Lower leg skin (tissue), 4 donors: Measurements from ENCODE around the gene PGR. TPM values are rescaled to one million over a fixed set of nuclear protein-coding genes. Genes with fewer than 3 reads are reported as not detected.

Experiments used
- DNase-seq, 2 donors: peaks; one replicate each; pipeline ENCODE4 v3.0.0-alpha.2; 2019; ENCODE audit warnings: low spot score in 2 of 2
- H3K4me3 ChIP-seq: fragments of 200-600 bp; sonication (generic); 2 replicates; pipeline ENCODE4 v1.5.1; 2017; ENCODE audit warnings: mild to moderate bottlenecking, low read depth; ENCODE audit not compliant: poor library complexity, severe bottlenecking
- POLR2A ChIP-seq, 2 donors: fragments of 450-650 bp; IDR thresholded peaks; one replicate each; pipeline ENCODE4 v1.6.1; 2016 to 2017; ENCODE audit warnings: antibody characterized with exemption in 2 of 2, mild to moderate bottlenecking in 1 of 2, moderate library complexity in 1 of 2
- WGBS, 2 donors: methylation state at CpG; one replicate each; pipeline ENCODE4 v1.1.5; 2018; 5-methylcytosine and 5-hydroxymethylcytosine counted together
- intact Hi-C: fragments of 100-400 bp; cut with DNase I; formaldehyde crosslinking; loops from one replicate; pipeline ENCODE4 v1.15.0; 2023; ENCODE audit warnings: low total_unique reads
- total RNA-seq, 4 donors: library from RNA; depleted of rRNA; stranded (reverse); fragments of >200 nt; gene quantifications; one replicate each; pipeline ENCODE4 v1.1.0, GENCODE V29; 2016
- TF ChIP-seq, protein P1 (sequence below), 3 donors: fragments of 450-650 bp; IDR thresholded peaks; one replicate each; pipeline ENCODE4 v1.5.1; 2016; ENCODE audit warnings: antibody characterized with exemption in 3 of 3, mild to moderate bottlenecking in 3 of 3, moderate library complexity in 2 of 3

The PGR gene
- total RNA-seq, 4 donors from 2014 or later = 0.49 to 0.97 (median 0.64) TPM

GRCh38 chr11:101008961-101009689, 120.5 kb downstream of the PGR start:
- TF ChIP-seq, protein P1, sequence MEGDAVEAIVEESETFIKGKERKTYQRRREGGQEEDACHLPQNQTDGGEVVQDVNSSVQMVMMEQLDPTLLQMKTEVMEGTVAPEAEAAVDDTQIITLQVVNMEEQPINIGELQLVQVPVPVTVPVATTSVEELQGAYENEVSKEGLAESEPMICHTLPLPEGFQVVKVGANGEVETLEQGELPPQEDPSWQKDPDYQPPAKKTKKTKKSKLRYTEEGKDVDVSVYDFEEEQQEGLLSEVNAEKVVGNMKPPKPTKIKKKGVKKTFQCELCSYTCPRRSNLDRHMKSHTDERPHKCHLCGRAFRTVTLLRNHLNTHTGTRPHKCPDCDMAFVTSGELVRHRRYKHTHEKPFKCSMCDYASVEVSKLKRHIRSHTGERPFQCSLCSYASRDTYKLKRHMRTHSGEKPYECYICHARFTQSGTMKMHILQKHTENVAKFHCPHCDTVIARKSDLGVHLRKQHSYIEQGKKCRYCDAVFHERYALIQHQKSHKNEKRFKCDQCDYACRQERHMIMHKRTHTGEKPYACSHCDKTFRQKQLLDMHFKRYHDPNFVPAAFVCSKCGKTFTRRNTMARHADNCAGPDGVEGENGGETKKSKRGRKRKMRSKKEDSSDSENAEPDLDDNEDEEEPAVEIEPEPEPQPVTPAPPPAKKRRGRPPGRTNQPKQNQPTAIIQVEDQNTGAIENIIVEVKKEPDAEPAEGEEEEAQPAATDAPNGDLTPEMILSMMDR (IDR thresholded peaks at IDR 0.05) = no peak
- no peak for TF ChIP-seq POLR2A (IDR thresholded peaks at IDR 0.05)
- WGBS, 2 donors = 38 to 56% methylated on average over 1 of the region's 1 CpG
- H3K4me3 ChIP-seq = no peak overlapping the region
- DNase-seq = no peak
- intact Hi-C loops = no loop called here

DNA sequence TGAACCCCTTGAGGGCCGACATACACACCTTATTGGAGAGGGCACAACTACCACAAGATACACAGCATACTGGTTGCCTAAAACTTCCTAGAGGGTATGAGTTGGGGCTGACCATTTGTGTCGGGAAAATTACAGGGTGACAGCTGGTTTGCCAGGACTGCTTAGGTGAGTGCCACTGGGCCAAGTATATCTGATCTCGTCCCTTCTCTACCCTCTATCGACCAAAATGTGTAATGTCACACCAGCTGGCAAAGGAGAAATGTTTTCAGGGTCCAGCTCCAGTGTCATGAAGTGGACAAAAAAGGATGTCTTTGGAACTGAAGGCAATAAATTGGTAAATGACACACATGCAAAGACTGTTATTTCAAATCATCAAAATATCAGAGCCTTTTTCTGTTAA, 126.1 kb downstream of the PGR start:
- no peak for TF ChIP-seq POLR2A (IDR thresholded peaks at IDR 0.05)
- TF ChIP-seq, protein P1 (IDR thresholded peaks at IDR 0.05) = no peak
- no peak overlapping the region for H3K4me3 ChIP-seq
- no peak for DNase-seq
- 84 to 89% methylated on average over 4 of the region's 4 CpGs for WGBS, 2 donors
- intact Hi-C loops = no loop called here

- no peak for TF ChIP-seq POLR2A (IDR thresholded peaks at IDR 0.05)
- TF ChIP-seq, protein P1 (IDR thresholded peaks at IDR 0.05) = no peak
- intact Hi-C loops = no loop called here
- DNase-seq = no peak
- H3K4me3 ChIP-seq = no peak overlapping the region
- WGBS, 2 donors = 88 to 95% methylated on average over 1 of the region's 1 CpG
Observed at GRCh38 chr11:100999756-101000155, 129.9 kb downstream of the PGR start.

DNA sequence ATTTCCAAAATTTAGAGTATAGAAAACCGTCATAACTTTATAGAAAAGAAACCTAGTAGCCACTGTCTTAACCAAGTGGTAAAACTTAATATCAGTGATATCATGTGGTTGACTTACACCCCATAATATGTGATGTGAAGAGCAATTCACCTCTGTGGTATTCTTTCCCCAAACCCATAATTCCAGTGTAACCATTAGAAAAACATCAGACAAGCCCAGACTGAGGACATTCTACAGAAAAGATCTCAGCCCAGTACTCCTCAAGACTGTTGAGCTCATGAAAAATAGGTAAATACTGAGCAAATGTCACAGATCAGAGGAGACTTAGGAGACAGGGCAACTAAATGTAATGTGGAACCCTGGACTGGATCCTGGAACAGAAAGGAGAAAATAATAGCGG, 134.6 kb downstream of the PGR start:
- whole genome bisulfite sequencing, 2 donors = 93 to 96% methylated on average over 2 of the region's 2 CpGs
- intact Hi-C loops = no loop called here
- no peak for TF ChIP-seq POLR2A (IDR thresholded peaks at IDR 0.05)
- TF ChIP-seq, protein P1 (IDR thresholded peaks at IDR 0.05) = no peak
- no peak for DNase-seq
- H3K4me3 ChIP-seq = no peak overlapping the region

DNA sequence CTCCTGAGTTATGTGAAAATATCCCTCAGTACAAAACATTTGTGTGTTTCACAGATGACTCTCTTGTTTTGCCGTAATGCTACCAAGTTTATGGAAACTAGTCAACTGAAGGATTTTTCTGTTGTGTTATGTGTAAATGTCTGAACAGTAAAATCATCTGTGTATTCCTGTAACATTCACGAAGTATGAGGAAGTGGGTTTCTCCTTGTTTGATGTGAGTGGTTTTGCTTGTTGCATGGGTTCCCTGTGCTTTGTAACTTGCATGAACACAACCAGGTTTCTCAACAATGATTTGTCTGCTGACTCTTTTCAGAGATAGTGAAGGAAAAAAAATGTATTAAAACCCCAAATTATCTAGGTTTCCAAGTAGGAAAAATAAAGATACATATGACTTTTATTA, 138.1 kb downstream of the PGR start:
- H3K4me3 ChIP-seq = no peak overlapping the region
- intact Hi-C loops = no loop called here
- WGBS, 2 donors = 65 to 72% methylated on average over 2 of the region's 2 CpGs
- DNase-seq = no peak
- TF ChIP-seq, protein P1 (IDR thresholded peaks at IDR 0.05) = no peak
- TF ChIP-seq POLR2A (IDR thresholded peaks at IDR 0.05) = no peak

DNA sequence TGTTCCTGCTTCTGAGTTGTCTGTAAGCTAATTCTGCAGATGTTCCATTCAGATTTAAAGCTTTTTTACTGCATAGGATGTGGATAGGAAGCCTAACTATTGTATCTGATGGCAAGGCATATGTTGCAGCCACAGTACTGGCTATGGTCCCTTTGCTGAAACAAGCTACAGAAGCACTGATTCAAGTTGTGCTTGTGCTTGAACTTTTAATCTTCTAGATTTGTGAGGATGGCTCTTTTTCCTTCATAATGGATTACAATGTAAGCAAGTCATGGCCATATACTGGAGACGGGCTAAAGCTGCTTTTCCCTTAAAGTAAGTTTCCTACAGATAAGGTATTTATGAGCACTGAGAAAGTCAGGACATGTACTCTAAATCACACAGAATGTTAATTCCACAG, 138.7 kb downstream of the PGR start:
- DNase-seq = no peak
- WGBS, 2 donors = 90 to 93% methylated on average over 1 of the region's 1 CpG
- intact Hi-C loops = no loop called here

More for the DNA sequence above, 138.7 kb downstream of the PGR start:
- no peak overlapping the region for H3K4me3 ChIP-seq
- TF ChIP-seq POLR2A (IDR thresholded peaks at IDR 0.05) = no peak
- TF ChIP-seq, protein P1 (IDR thresholded peaks at IDR 0.05) = no peak
